Placental epithelial cell (primary cell): ENCODE data around the gene LXN. TPM values are rescaled to one million over a fixed set of nuclear protein-coding genes. Genes with fewer than 3 reads are reported as not detected.

Experiments used
- small RNA-seq: library from RNA; depleted of rRNA; stranded (forward); fragments of <200 nt; gene quantifications from one replicate; pipeline ENCODE3, GENCODE V24; 2012
- total RNA-seq: library from RNA; depleted of rRNA; stranded (reverse); fragments of >200 nt; gene quantifications from 2 replicates; pipeline ENCODE4 v1.2.3, GENCODE V29; 2012

LXN gene, protein sequence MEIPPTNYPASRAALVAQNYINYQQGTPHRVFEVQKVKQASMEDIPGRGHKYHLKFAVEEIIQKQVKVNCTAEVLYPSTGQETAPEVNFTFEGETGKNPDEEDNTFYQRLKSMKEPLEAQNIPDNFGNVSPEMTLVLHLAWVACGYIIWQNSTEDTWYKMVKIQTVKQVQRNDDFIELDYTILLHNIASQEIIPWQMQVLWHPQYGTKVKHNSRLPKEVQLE
- 12.3 and 14.1 TPM in 2 replicates for total RNA-seq

GRCh38 chr3:158672215-158673176 lies at the start of gene LXN:
Gene LXN, minus strand, starts transcription at chr3:158672648. Its CDS starts 170 bp downstream, at chr3:158672478.

GRCh38 chr3:158644345-158644908 lies 28.0 kb downstream of the LXN start, which contains the start of gene GFM1:
Gene GFM1, plus strand, starts transcription at chr3:158644527. Its CDS starts 108 bp downstream, at chr3:158644635.

Small RNA genes within 50 kb of the gene (small RNA-seq; reads per million reads assigned to genes)
- gene AC025033.1 (not detected), gene AC080013.6 (not detected)

Other genes starting within 250 kb of the LXN start
- 3.9 and 10.6 TPM in 2 replicates for gene MLF1, start 101.5 kb downstream of the LXN start, total RNA-seq
- 24.3 and 47.3 TPM in 2 replicates for gene GFM1, start 28.1 kb downstream of the LXN start, total RNA-seq
- 0.54 TPM in 1 of 2 replicates, not detected in the other for gene RARRES1, start 59.8 kb upstream of the LXN start, total RNA-seq
- gene MFSD1, start 129.4 kb upstream of the LXN start, total RNA-seq: 44.8 and 104 TPM in 2 replicates